ENCODE results near the gene CCDC7. TPM values are rescaled to one million over a fixed set of nuclear protein-coding genes. Genes with fewer than 3 reads are reported as not detected.
"Not testable (repeated sequence)": the region's sequence is repeated elsewhere in the genome, so short reads cannot be mapped to it uniquely, and the experiment has no call there.

CCDC7 gene
- total and polyA plus RNA-seq, 7 experiments from 2014 or later = 7.7 to 98.7 (median 62.9) TPM

DNA sequence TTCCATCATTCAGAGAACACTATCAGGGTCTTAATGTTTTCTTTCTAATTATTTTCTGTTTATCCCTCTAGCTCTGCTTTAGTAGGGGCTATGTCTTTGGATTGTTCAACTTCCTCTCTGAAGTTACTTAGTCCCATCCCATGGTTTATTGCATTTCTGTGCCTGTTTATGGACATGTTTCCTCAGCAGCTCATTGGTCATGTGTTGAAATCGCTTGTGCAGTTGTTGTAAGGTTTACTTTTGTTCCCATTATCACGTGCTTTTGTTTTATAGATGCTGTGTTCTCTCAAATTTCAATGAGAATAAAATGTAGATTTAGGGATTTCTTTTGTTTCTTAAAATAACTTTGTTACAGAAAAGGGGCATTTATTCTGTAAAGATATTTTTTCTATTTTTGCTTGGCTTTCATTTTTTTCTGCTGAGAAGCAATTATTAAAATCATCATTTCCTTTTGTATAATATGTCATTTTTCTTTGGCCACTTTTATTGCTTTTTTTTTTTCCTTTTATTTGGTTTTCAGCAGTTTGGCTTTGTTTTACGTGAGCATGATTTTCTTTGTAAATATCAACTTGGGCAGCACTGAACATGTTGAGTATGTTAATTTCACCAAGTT lies 110.9 kb downstream of the CCDC7 start:
- Mint-ChIP-seq H3K4me1 (peaks cover 0 to 23% (median 7%) of the 10 kb centered on the region in 7 donors), H3K4me3 (no peak overlapping the region), H3K9me3 (peaks cover 0 to 14% (median 2%) of the 10 kb centered on the region in 11 donors), H3K27ac (no peak overlapping the region), H3K36me3 (peaks cover 4 to 59% (median 31%) of the 10 kb centered on the region in 5 donors), H3K27me3 (no peaks in the 10 kb centered on the region)
- Histone ChIP-seq H3K9me3 (ENCODE audit: control insufficient read depth in 2 of 3, low read length in 3 of 3) (no peaks in the 10 kb centered on the region), H3K4me1 (ENCODE audit: control insufficient read depth in 2 of 2, insufficient read depth in 2 of 2, low read length in 2 of 2) (no peaks in the 10 kb centered on the region), H3K27ac (ENCODE audit: low read depth, low read length) (no peak overlapping the region), H3K4me3 (ENCODE audit: low read length) (no peak overlapping the region), H3K27me3 (ENCODE audit: control insufficient read depth in 2 of 2, insufficient read depth in 2 of 2, low read length in 2 of 2) (no peaks in the 10 kb centered on the region), H3K36me3 (ENCODE audit: control insufficient read depth in 2 of 3, insufficient read depth in 3 of 3, low read length in 3 of 3) (no peaks in the 10 kb centered on the region)
- DNase-seq (no peak), ATAC-seq (no peak)
- CTCF ChIA-PET = no interaction called here
- intact Hi-C loops (cut with micrococcal nuclease) = no loop called here
- POLR2A ChIA-PET = no interaction called here

DNA sequence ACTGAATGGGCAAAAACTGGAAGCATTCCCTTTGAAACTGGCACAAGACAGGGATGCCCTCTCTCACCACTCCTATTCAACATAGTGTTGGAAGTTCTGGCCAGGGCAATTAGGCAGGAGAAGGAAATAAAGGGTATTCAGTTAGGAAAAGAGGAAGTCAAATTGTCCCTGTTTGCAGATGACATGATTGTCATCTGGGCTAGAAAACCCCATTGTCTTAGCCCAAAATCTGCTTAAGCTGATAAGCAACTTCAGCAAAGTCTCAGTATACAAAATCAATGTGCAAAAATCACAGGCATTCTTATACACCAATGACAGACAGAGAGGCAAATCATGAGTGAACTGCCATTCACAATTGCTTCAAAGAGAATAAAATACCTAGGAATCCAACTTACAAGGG lies 116.8 kb downstream of the CCDC7 start:
- intact Hi-C loops (cut with micrococcal nuclease); POLR2A ChIA-PET; H3K4me1 ChIP-seq (ENCODE audit: control insufficient read depth in 2 of 2, insufficient read depth in 2 of 2, low read length in 2 of 2); CTCF ChIA-PET; ATAC-seq; H3K27me3 ChIP-seq (ENCODE audit: control insufficient read depth in 2 of 2, insufficient read depth in 2 of 2, low read length in 2 of 2); H3K4me3 Mint-ChIP-seq; H3K27ac Mint-ChIP-seq; H3K4me1 Mint-ChIP-seq; H3K36me3 ChIP-seq (ENCODE audit: control insufficient read depth in 2 of 3, insufficient read depth in 3 of 3, low read length in 3 of 3); H3K9me3 ChIP-seq (ENCODE audit: control insufficient read depth in 2 of 3, low read length in 3 of 3); H3K4me3 ChIP-seq (ENCODE audit: low read length); H3K27ac ChIP-seq (ENCODE audit: low read depth, low read length); H3K27me3 Mint-ChIP-seq; DNase-seq: not testable (repeated sequence)
- Mint-ChIP-seq H3K9me3 (peaks cover 0 to 13% (median 0%) of the 10 kb centered on the region in 11 donors), H3K36me3 (peaks cover 0 to 24% (median 5%) of the 10 kb centered on the region in 5 donors)

DNA sequence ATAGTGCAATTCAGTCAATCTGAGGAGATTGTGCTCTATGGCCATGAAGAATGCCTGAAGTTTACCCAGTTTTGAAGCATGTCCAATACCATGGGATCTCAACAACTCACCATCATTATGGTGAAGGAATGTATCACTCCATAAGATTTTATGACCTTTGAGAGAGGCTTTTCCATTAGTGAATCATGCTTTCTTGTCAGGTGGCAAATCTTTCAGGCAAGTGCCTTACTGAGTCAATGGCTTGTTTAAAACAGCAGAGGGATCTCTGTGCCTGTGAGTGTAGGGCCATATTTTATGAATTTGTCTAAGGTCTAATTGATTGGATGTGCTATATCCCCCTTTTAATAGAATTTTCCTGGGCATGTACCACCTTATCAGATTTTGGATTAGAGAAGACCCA lies 131.5 kb downstream of the CCDC7 start:
- DNase-seq (no peak), ATAC-seq (no peak)
- Histone ChIP-seq H3K27me3 (ENCODE audit: control insufficient read depth in 2 of 2, insufficient read depth in 2 of 2, low read length in 2 of 2) (no peaks in the 10 kb centered on the region), H3K9me3 (ENCODE audit: control insufficient read depth in 2 of 3, low read length in 3 of 3) (no peaks in the 10 kb centered on the region), H3K36me3 (ENCODE audit: control insufficient read depth in 2 of 3, insufficient read depth in 3 of 3, low read length in 3 of 3) (no peaks in the 10 kb centered on the region), H3K4me1 (ENCODE audit: control insufficient read depth in 2 of 2, insufficient read depth in 2 of 2, low read length in 2 of 2) (no peaks in the 10 kb centered on the region), H3K4me3 (ENCODE audit: low read length) (no peak overlapping the region), H3K27ac (ENCODE audit: low read depth, low read length) (no peak overlapping the region)
- intact Hi-C loops (cut with micrococcal nuclease) = no loop called here
- H3K27ac Mint-ChIP-seq = no peak overlapping the region
- H3K9me3 Mint-ChIP-seq = no peaks in the 10 kb centered on the region
- H3K4me3 Mint-ChIP-seq = no peak overlapping the region
- no peaks in the 10 kb centered on the region for H3K27me3 Mint-ChIP-seq
- H3K36me3 Mint-ChIP-seq = peaks cover 0 to 15% (median 3%) of the 10 kb centered on the region in 5 donors
- CTCF ChIA-PET = no interaction called here
- H3K4me1 Mint-ChIP-seq = no peaks in the 10 kb centered on the region
- POLR2A ChIA-PET = no interaction called here

DNA sequence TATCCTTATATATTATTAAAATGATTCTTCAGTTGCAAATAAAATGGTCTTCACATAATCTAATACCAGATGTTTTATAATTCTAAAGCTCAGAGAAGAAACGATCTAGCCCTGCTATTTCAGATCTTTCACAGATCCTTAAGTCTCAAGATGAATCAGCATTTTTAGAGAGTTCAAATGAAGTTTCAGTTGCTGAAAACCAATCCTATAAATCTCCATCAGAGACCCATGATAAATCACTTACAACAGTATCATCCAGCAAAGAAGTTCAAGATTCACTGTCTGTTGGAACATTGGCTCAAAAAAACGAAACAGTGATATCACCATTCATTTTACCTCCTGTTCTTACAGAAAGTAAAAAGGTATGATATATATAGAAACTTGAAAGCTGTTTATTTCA lies 137.0 kb downstream of the CCDC7 start:
- no peak for DNase-seq
- H3K4me1 Mint-ChIP-seq = peaks cover 0 to 3% (median 0%) of the 10 kb centered on the region in 7 donors
- Histone ChIP-seq H3K27me3 (ENCODE audit: control insufficient read depth in 2 of 2, insufficient read depth in 2 of 2, low read length in 2 of 2) (no peaks in the 10 kb centered on the region), H3K9me3 (ENCODE audit: control insufficient read depth in 2 of 3, low read length in 3 of 3) (no peaks in the 10 kb centered on the region), H3K36me3 (ENCODE audit: control insufficient read depth in 2 of 3, insufficient read depth in 3 of 3, low read length in 3 of 3) (no peaks in the 10 kb centered on the region), H3K27ac (ENCODE audit: low read depth, low read length) (no peak overlapping the region), H3K4me1 (ENCODE audit: control insufficient read depth in 2 of 2, insufficient read depth in 2 of 2, low read length in 2 of 2) (no peaks in the 10 kb centered on the region), H3K4me3 (ENCODE audit: low read length) (no peak overlapping the region)
- H3K27ac Mint-ChIP-seq = no peak overlapping the region
- H3K36me3 Mint-ChIP-seq = peaks cover 10 to 28% (median 23%) of the 10 kb centered on the region in 5 donors
- ATAC-seq = no peak
- no peaks in the 10 kb centered on the region for H3K27me3 Mint-ChIP-seq
- intact Hi-C loops (cut with micrococcal nuclease) = no loop called here
- ChIA-PET POLR2A (no interaction called here), CTCF (interaction anchor here (0.9 kb wide), 1 partner anchor 214 kb away, joined by 3 read pairs; no protein-coding TSS in a partner anchor)
- H3K9me3 Mint-ChIP-seq = peaks cover 0 to 11% (median 4%) of the 10 kb centered on the region in 11 donors
- H3K4me3 Mint-ChIP-seq = no peak overlapping the region

DNA sequence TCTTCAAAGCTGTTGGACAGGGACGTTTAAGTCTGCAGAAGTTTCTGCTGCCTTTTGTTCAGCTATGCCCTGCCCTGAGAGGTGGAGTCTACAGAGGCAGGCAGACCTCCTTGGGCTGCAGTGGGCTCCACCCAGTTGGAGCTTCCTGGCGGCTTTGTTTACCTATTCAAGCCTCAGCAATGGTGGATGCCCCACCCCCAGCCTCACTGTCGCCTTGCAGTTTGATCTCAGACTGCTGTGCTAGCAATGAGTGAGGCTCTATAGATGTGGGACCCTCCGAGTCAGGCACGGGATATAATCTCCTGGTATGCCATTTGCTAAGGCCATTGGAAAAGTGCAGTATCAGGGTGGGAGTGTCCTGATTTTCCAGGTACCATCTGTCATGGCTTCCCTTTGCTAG lies 152.1 kb downstream of the CCDC7 start:
- not testable (repeated sequence) for ATAC-seq

DNA sequence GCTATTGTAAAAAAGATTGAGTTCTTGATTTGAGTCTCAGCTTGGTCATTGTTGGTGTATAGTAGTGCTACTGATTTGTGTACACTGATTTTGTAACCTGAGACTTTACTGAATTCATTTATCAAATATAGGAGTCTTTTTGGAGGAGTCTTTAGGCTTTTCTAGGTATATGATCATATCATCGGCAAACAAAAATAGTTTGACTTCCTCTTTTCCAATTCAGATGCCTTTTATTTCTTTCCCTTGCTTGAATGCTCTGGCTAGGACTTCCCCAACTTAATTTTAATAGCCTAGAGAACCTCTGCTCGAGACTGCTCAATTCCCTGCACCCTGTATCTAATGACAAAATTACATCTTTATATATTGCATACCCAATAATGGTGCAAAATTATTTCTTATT lies 154.4 kb downstream of the CCDC7 start:
- Histone ChIP-seq H3K27ac (ENCODE audit: low read depth, low read length) (no peak overlapping the region), H3K4me3 (ENCODE audit: low read length) (no peak overlapping the region), H3K36me3 (ENCODE audit: control insufficient read depth in 2 of 3, insufficient read depth in 3 of 3, low read length in 3 of 3) (no peaks in the 10 kb centered on the region), H3K9me3 (ENCODE audit: control insufficient read depth in 2 of 3, low read length in 3 of 3) (no peaks in the 10 kb centered on the region), H3K4me1 (ENCODE audit: control insufficient read depth in 2 of 2, insufficient read depth in 2 of 2, low read length in 2 of 2) (no peaks in the 10 kb centered on the region), H3K27me3 (ENCODE audit: control insufficient read depth in 2 of 2, insufficient read depth in 2 of 2, low read length in 2 of 2) (no peaks in the 10 kb centered on the region)
- no peak overlapping the region for H3K4me3 Mint-ChIP-seq
- peaks cover 16 to 87% (median 78%) of the 10 kb centered on the region in 5 donors for H3K36me3 Mint-ChIP-seq
- H3K4me1 Mint-ChIP-seq = peaks cover 0 to 5% (median 0%) of the 10 kb centered on the region in 7 donors
- no peaks in the 10 kb centered on the region for H3K27me3 Mint-ChIP-seq
- peaks cover 0 to 73% (median 30%) of the 10 kb centered on the region in 11 donors for H3K9me3 Mint-ChIP-seq
- intact Hi-C loops (cut with micrococcal nuclease) = no loop called here
- no peak for DNase-seq
- ATAC-seq = no peak
- CTCF ChIA-PET = no interaction called here
- POLR2A ChIA-PET = interaction anchor here (0.6 kb wide), 1 partner anchor 163 kb away, joined by 4 read pairs; no protein-coding TSS in a partner anchor
- H3K27ac Mint-ChIP-seq = no peak overlapping the region

More for the DNA sequence above, 152.1 kb downstream of the CCDC7 start:
- intact Hi-C loops (cut with micrococcal nuclease); POLR2A ChIA-PET; H3K27me3 ChIP-seq (ENCODE audit: control insufficient read depth in 2 of 2, insufficient read depth in 2 of 2, low read length in 2 of 2); CTCF ChIA-PET; H3K36me3 ChIP-seq (ENCODE audit: control insufficient read depth in 2 of 3, insufficient read depth in 3 of 3, low read length in 3 of 3); H3K27ac Mint-ChIP-seq; H3K27ac ChIP-seq (ENCODE audit: low read depth, low read length); H3K4me1 Mint-ChIP-seq; H3K4me3 Mint-ChIP-seq; H3K4me1 ChIP-seq (ENCODE audit: control insufficient read depth in 2 of 2, insufficient read depth in 2 of 2, low read length in 2 of 2); H3K4me3 ChIP-seq (ENCODE audit: low read length); H3K27me3 Mint-ChIP-seq; H3K9me3 ChIP-seq (ENCODE audit: control insufficient read depth in 2 of 3, low read length in 3 of 3); DNase-seq: not testable (repeated sequence)
- peaks cover 0 to 76% (median 29%) of the 10 kb centered on the region in 11 donors for H3K9me3 Mint-ChIP-seq
- peaks cover 15 to 93% (median 75%) of the 10 kb centered on the region in 5 donors for H3K36me3 Mint-ChIP-seq

DNA sequence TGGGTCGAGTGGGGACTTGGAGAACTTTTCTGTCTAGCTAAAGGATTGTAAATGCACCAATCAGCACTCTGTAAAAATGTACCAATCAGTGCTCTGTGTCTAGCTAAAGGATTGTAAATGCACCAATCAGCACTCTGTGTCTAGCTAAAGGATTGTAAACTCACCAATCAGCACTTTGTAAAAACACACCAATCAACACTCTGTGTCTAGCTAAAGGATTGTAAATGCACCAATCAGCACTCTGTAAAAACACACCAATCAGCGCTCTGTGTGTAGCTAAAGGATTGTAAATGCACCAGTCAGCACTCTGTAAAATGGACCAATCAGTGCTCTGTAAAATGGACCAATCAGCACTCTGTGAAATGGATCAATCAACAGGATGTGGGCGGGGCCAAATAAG lies 155.6 kb downstream of the CCDC7 start:
- CTCF ChIA-PET, POLR2A ChIA-PET: not testable (repeated sequence)

More for the DNA sequence above, 155.6 kb downstream of the CCDC7 start:
- H3K27ac ChIP-seq (ENCODE audit: low read depth, low read length); H3K36me3 ChIP-seq (ENCODE audit: control insufficient read depth in 2 of 3, insufficient read depth in 3 of 3, low read length in 3 of 3); H3K4me1 ChIP-seq (ENCODE audit: control insufficient read depth in 2 of 2, insufficient read depth in 2 of 2, low read length in 2 of 2); H3K27me3 ChIP-seq (ENCODE audit: control insufficient read depth in 2 of 2, insufficient read depth in 2 of 2, low read length in 2 of 2); H3K4me1 Mint-ChIP-seq; H3K27ac Mint-ChIP-seq; H3K9me3 ChIP-seq (ENCODE audit: control insufficient read depth in 2 of 3, low read length in 3 of 3); H3K4me3 Mint-ChIP-seq; ATAC-seq; intact Hi-C loops (cut with micrococcal nuclease); DNase-seq; H3K4me3 ChIP-seq (ENCODE audit: low read length); H3K27me3 Mint-ChIP-seq: not testable (repeated sequence)
- Mint-ChIP-seq H3K9me3 (peaks cover 0 to 63% (median 24%) of the 10 kb centered on the region in 11 donors), H3K36me3 (peaks cover 14 to 82% (median 70%) of the 10 kb centered on the region in 5 donors)
